CD14-positive monocyte (primary cell): ENCODE data around the gene SNX11. TPM values are rescaled to one million over a fixed set of nuclear protein-coding genes. Genes with fewer than 3 reads are reported as not detected.

Source experiments
- DNase-seq, 3 donors: peaks; one replicate each; pipeline ENCODE4 v3.0.0-alpha.2; 2011 to 2022
- H2AFZ ChIP-seq: 2 replicates; pipeline ENCODE4 v1.6.0; 2012; ENCODE audit warnings: mild to moderate bottlenecking, low read depth, low read length, inconsistent platforms; ENCODE audit not compliant: insufficient read depth, poor library complexity, severe bottlenecking
- H3K27ac ChIP-seq, 2 donors: 1 replicate in 1 of 2; 2 replicates in 1 of 2; pipeline ENCODE4 v1.5.1; 2012 to 2013; ENCODE audit warnings: low read length in 2 of 2, control low read depth in 1 of 2, inconsistent platforms in 1 of 2, low read depth in 1 of 2, mild to moderate bottlenecking in 1 of 2
- H3K27me3 ChIP-seq, 2 donors: one replicate each; pipeline versions ENCODE4 v1.6.0 to v1.6.1; 2011 to 2013; ENCODE audit warnings: low read length in 2 of 2; ENCODE audit not compliant: control insufficient read depth in 2 of 2, insufficient read depth in 2 of 2
- H3K36me3 ChIP-seq, 2 donors: replicated peaks in 1 of 2; 1 replicate in 1 of 2; 2 replicates in 1 of 2; pipeline versions ENCODE4 v1.5.1 to v1.6.1; 2012 to 2013; ENCODE audit warnings: low read length in 2 of 2, control low read depth in 1 of 2, inconsistent platforms in 1 of 2, mild to moderate bottlenecking in 1 of 2; ENCODE audit not compliant: insufficient read depth in 2 of 2, control insufficient read depth in 1 of 2
- H3K4me1 ChIP-seq, 2 donors: 1 replicate in 1 of 2; 2 replicates in 1 of 2; pipeline versions ENCODE4 v1.5.1 to v1.6.1; 2012 to 2013; ENCODE audit warnings: low read length in 2 of 2, control low read depth in 1 of 2, inconsistent platforms in 1 of 2, mild to moderate bottlenecking in 1 of 2, moderate library complexity in 1 of 2; ENCODE audit not compliant: insufficient read depth in 2 of 2, control insufficient read depth in 1 of 2
- H3K4me2 ChIP-seq: replicated peaks from 2 replicates; pipeline ENCODE3; 2012; ENCODE audit warnings: low read length, moderate library complexity, mild to moderate bottlenecking; ENCODE audit not compliant: poor library complexity, severe bottlenecking; ENCODE audit errors: extremely low read depth
- H3K4me3 ChIP-seq, 3 experiments: fragments of 200-600 bp in 1 of 3; sonication (generic) in 1 of 3; replicated peaks in 1 of 3; 1 replicate in 2 of 3; 2 replicates in 1 of 3; pipeline ENCODE4 v1.5.1; 2011 to 2013; ENCODE audit warnings: low read length in 3 of 3, mild to moderate bottlenecking in 3 of 3, control low read depth in 2 of 3, low read depth in 2 of 3, inconsistent platforms in 1 of 3, moderate library complexity in 1 of 3
- H3K79me2 ChIP-seq: 2 replicates; pipeline ENCODE4 v1.6.0; 2012; ENCODE audit warnings: mild to moderate bottlenecking, control low read depth, inconsistent platforms, low read length, moderate library complexity; ENCODE audit not compliant: insufficient read depth
- H3K9ac ChIP-seq: 2 replicates; pipeline ENCODE4 v1.6.0; 2017; ENCODE audit warnings: low read length, mild to moderate bottlenecking; ENCODE audit not compliant: insufficient read depth, poor library complexity, severe bottlenecking
- H3K9me3 ChIP-seq, 2 donors: replicated peaks in 1 of 2; 1 replicate in 1 of 2; 2 replicates in 1 of 2; pipeline versions ENCODE4 v1.5.1 to v1.6.1; 2012 to 2013; ENCODE audit warnings: low read length in 2 of 2, control low read depth in 1 of 2; ENCODE audit not compliant: control insufficient read depth in 1 of 2, insufficient read depth in 1 of 2
- H4K20me1 ChIP-seq: 2 replicates; pipeline ENCODE4 v1.6.0; 2012; ENCODE audit warnings: mild to moderate bottlenecking, low read length, control low read depth, moderate library complexity; ENCODE audit not compliant: insufficient read depth
- H3K27ac Mint-ChIP-seq, 7 donors: one replicate each; pipeline ENCODE4 v1.8.0; 2020; ENCODE audit warnings: mild to moderate bottlenecking in 7 of 7, mixed read lengths in 7 of 7, moderate library complexity in 6 of 7, inconsistent platforms in 2 of 7
- H3K27me3 Mint-ChIP-seq, 3 donors: one replicate each; pipeline ENCODE4 v1.8.0; 2021 to 2022; ENCODE audit warnings: low read depth in 3 of 3, mild to moderate bottlenecking in 3 of 3, mixed read lengths in 3 of 3, moderate library complexity in 3 of 3, inconsistent platforms in 1 of 3
- H3K36me3 Mint-ChIP-seq, 2 donors: one replicate each; pipeline ENCODE4 v1.8.0; 2020; ENCODE audit warnings: mixed read lengths in 2 of 2, inconsistent platforms in 1 of 2, mild to moderate bottlenecking in 1 of 2
- H3K4me1 Mint-ChIP-seq: one replicate; pipeline ENCODE4 v1.8.0; 2020; ENCODE audit warnings: mild to moderate bottlenecking, mixed read lengths
- H3K4me3 Mint-ChIP-seq, 2 donors: one replicate each; pipeline ENCODE4 v1.8.0; 2020; ENCODE audit warnings: mild to moderate bottlenecking in 2 of 2, mixed read lengths in 2 of 2, moderate library complexity in 1 of 2
- H3K9me3 Mint-ChIP-seq, 7 donors: one replicate each; pipeline ENCODE4 v1.8.0; 2020 to 2022; ENCODE audit warnings: mixed read lengths in 7 of 7, mild to moderate bottlenecking in 6 of 7, moderate library complexity in 6 of 7, inconsistent platforms in 2 of 7
- WGBS: methylation state at CpG from one replicate; pipeline ENCODE4 v1.1.5; 2013; ENCODE audit warnings: missing lambda C conversion rate; ENCODE audit not compliant: insufficient coverage; 5-methylcytosine and 5-hydroxymethylcytosine counted together
- intact Hi-C, 2 donors: fragments of 100-400 bp; cut with micrococcal nuclease; formaldehyde crosslinking; loops; one replicate each; pipeline versions ENCODE4 v1.15.0 to v1.15.1; 2023
- polyA plus RNA-seq, 3 donors: library from polyadenylated mRNA; depleted of rRNA in 1 of 3; unstranded in 2 of 3; stranded (reverse) in 1 of 3; fragments of 300-500 nt in 2 of 3; fragments of >200 nt in 1 of 3; fragmentation: Illumina TruSeq in 2 of 3; gene quantifications; 1 replicate in 2 of 3; 2 replicates in 1 of 3; pipeline ENCODE4 v1.2.3, GENCODE V29; 2012 to 2021
- TF ChIP-seq, protein P1 (sequence below): fragments of 200-600 bp; IDR thresholded peaks from one replicate; pipeline ENCODE4 v1.8.0; 2022; ENCODE audit warnings: antibody characterized with exemption, mild to moderate bottlenecking

Gene SNX11
- polyA plus RNA-seq, 3 donors = 34.3 to 49.3 (median 48.4) TPM

DNA sequence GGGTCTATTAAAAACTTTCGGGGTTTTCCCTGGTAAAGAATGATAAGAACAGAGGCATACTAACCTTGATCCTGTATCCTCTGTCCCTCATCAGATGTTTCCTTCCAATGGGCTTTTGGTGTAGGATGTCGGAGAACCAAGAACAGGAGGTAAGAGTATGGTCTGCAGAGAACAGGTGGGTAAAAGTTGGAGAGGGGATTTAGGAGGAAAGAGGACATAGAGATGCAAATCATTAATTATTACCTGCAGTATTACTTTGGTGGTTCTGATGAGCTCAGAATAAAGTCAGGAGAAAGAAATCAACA is 4.3 kb downstream of the SNX11 start:
- no peak overlapping the region for H3K4me3 Mint-ChIP-seq
- Histone ChIP-seq H3K9ac (peak overlapping the region; percentile 7), H3K4me2 (peak overlapping the region; percentile 51), H4K20me1 (peaks cover 17% of the 10 kb centered on the region), H3K36me3 (peaks cover 13 to 20% of the 10 kb centered on the region in 2 donors), H3K4me1 (peaks cover 72 to 83% of the 10 kb centered on the region in 2 donors), H3K79me2 (peaks cover 81% of the 10 kb centered on the region), H3K9me3 (no peaks in the 10 kb centered on the region), H3K4me3 (peak overlapping the region in 1 of 3 experiments; percentile 41), H3K27me3 (no peaks in the 10 kb centered on the region), H3K27ac (peak overlapping the region; percentile 50 to 83), H2AFZ (no peak overlapping the region)
- TF ChIP-seq, protein P1, sequence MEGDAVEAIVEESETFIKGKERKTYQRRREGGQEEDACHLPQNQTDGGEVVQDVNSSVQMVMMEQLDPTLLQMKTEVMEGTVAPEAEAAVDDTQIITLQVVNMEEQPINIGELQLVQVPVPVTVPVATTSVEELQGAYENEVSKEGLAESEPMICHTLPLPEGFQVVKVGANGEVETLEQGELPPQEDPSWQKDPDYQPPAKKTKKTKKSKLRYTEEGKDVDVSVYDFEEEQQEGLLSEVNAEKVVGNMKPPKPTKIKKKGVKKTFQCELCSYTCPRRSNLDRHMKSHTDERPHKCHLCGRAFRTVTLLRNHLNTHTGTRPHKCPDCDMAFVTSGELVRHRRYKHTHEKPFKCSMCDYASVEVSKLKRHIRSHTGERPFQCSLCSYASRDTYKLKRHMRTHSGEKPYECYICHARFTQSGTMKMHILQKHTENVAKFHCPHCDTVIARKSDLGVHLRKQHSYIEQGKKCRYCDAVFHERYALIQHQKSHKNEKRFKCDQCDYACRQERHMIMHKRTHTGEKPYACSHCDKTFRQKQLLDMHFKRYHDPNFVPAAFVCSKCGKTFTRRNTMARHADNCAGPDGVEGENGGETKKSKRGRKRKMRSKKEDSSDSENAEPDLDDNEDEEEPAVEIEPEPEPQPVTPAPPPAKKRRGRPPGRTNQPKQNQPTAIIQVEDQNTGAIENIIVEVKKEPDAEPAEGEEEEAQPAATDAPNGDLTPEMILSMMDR = no peak
- H3K4me1 Mint-ChIP-seq = peaks cover 76% of the 10 kb centered on the region
- H3K9me3 Mint-ChIP-seq = no peaks in the 10 kb centered on the region
- no CpG with 5 or more reads among the region's 2 CpGs for WGBS
- DNase-seq = no peak
- H3K27ac Mint-ChIP-seq = peak overlapping the region; percentile 85 to 95 (median 91)
- intact Hi-C loops = loop anchor here in 1 of 2 donors (5.0 kb wide), 1 partner anchor 215 kb away; the partner anchor contains the start of gene SP2
- peaks cover 0 to 2% (median 0%) of the 10 kb centered on the region in 3 donors for H3K27me3 Mint-ChIP-seq
- H3K36me3 Mint-ChIP-seq = peaks cover 14 to 40% of the 10 kb centered on the region in 2 donors

DNA sequence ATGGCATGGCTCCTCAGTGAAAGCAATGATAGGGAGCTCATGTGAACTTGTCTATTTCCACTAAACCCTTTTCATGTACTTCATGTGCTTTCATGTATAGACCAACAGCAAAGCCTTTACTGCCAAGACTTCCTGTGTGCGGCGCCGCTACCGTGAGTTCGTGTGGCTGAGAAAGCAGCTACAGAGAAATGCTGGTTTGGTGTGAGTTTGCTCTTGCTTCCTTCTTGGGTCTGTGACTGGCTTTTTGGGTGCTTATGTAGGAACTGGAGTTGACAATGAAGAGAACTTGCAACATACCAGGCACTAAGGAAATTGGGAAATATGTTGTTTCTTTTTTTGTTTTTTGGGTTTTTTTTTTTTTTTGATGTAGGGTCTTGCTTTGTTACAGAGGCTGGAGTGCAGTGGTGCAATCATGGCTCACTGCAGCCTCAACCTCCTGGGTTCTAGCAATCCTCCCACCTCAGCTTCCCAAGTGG is 5.7 kb downstream of the SNX11 start:
- WGBS = 0% methylated on average over 5 of the region's 5 CpGs
- no peaks in the 10 kb centered on the region for H3K9me3 Mint-ChIP-seq
- TF ChIP-seq, protein P1 = no peak
- peaks cover 0 to 2% (median 0%) of the 10 kb centered on the region in 3 donors for H3K27me3 Mint-ChIP-seq
- Histone ChIP-seq H3K9ac (no peak overlapping the region), H3K4me3 (peak overlapping the region in 1 of 3 experiments; percentile 41), H3K27ac (peak overlapping the region; percentile 78 to 83), H3K9me3 (no peaks in the 10 kb centered on the region), H3K36me3 (peaks cover 25 to 30% of the 10 kb centered on the region in 2 donors), H3K4me1 (peaks cover 69 to 76% of the 10 kb centered on the region in 2 donors), H3K4me2 (peak overlapping the region; percentile 51), H2AFZ (peak overlapping the region; percentile 46), H3K27me3 (no peaks in the 10 kb centered on the region), H4K20me1 (peaks cover 27% of the 10 kb centered on the region), H3K79me2 (peaks cover 69% of the 10 kb centered on the region)
- peaks cover 72% of the 10 kb centered on the region for H3K4me1 Mint-ChIP-seq
- intact Hi-C loops = loop anchor here in 1 of 2 donors (5.0 kb wide), 1 partner anchor 216 kb away; the partner anchor contains the start of gene SP2
- peak overlapping the region; percentile 51 to 58 for H3K4me3 Mint-ChIP-seq
- peak overlapping the region; percentile 86 to 95 (median 92) for H3K27ac Mint-ChIP-seq
- peaks cover 23 to 53% of the 10 kb centered on the region in 2 donors for H3K36me3 Mint-ChIP-seq
- DNase-seq = peak; percentile 72 to 86 (median 85)
